SH-SY5Y (cell line): ENCODE results near the gene CDC42EP4.

Experiments
- GATA2 ChIP-seq: IDR thresholded peaks from 2 replicates; pipeline ENCODE4 v1.6.1; 2011; ENCODE audit warnings: mild to moderate bottlenecking, low read depth, low read length
- GATA3 ChIP-seq: IDR thresholded peaks from 2 replicates; pipeline ENCODE4 v1.6.1; 2011; ENCODE audit warnings: low read depth, mild to moderate bottlenecking, low read length, moderate library complexity

DNA sequence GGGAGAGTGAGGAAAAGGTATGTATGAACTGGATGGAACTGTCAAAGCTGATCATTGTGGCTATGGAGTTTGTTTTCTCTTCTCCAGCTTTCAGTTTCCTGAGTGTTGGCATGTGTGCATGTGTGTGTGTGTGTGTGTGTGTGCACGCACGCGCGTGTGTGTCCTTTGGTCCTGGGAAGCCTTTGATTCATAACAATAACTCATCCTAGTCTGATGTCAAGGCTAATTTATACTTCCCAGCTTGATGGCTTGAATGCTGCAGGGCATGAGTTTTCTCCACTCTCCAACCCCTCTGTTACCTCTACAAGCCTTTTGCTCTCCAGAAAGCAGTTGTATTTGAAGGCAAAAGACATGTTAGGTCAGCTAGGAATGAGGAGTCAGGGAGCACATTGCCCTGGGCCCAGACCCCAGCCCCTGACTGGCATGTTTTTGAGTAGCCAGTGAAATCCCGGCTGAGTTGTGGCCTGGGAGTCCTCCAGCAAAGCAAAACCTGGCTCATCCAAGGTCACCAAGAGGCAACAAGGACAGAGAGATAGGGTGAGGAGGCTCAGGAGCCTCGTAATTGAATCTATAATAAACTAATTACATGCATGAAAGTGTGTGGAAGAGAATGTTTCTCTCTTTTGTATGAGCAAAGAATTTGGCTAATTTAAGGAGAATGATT, 8.9 kb upstream of the CDC42EP4 start:
- TF ChIP-seq GATA3 (no peak), GATA2 (no peak)
